ENCODE results near the gene ABHD17B.

The ABHD17B gene

GRCh38 chr9:71897577-71897976 is 13.4 kb downstream of the ABHD17B start:
- no peaks in the 10 kb centered on the region for H3K27me3 Mint-ChIP-seq
- H3K27ac Mint-ChIP-seq, result no peak overlapping the region
- peak overlapping the region; percentile 22 for H3K4me3 Mint-ChIP-seq
- peaks cover 5% of the 10 kb centered on the region for H3K36me3 Mint-ChIP-seq (ENCODE audit: low read depth)
- H3K4me1 Mint-ChIP-seq (ENCODE audit: low read depth), result peaks cover 88% of the 10 kb centered on the region
- no peaks in the 10 kb centered on the region for H3K9me3 Mint-ChIP-seq

GRCh38 chr9:71896761-71897160 is 14.2 kb downstream of the ABHD17B start:
- Mint-ChIP-seq H3K4me1 (ENCODE audit: low read depth) (peaks cover 80% of the 10 kb centered on the region), H3K27ac (peak overlapping the region; percentile 65), H3K36me3 (ENCODE audit: low read depth) (peaks cover 4% of the 10 kb centered on the region), H3K9me3 (no peaks in the 10 kb centered on the region), H3K4me3 (no peak overlapping the region), H3K27me3 (no peaks in the 10 kb centered on the region)

GRCh38 chr9:71895955-71896354 is 15.0 kb downstream of the ABHD17B start:
- Mint-ChIP-seq H3K4me3 (no peak overlapping the region), H3K27ac (no peak overlapping the region), H3K9me3 (no peaks in the 10 kb centered on the region), H3K27me3 (no peaks in the 10 kb centered on the region), H3K36me3 (ENCODE audit: low read depth) (no peaks in the 10 kb centered on the region), H3K4me1 (ENCODE audit: low read depth) (peaks cover 80% of the 10 kb centered on the region)

GRCh38 chr9:71895117-71895516 is 15.9 kb downstream of the ABHD17B start:
- H3K27ac Mint-ChIP-seq, result no peak overlapping the region
- H3K9me3 Mint-ChIP-seq, result no peaks in the 10 kb centered on the region
- H3K4me3 Mint-ChIP-seq, result no peak overlapping the region
- H3K36me3 Mint-ChIP-seq (ENCODE audit: low read depth), result no peaks in the 10 kb centered on the region
- H3K4me1 Mint-ChIP-seq (ENCODE audit: low read depth), result peaks cover 76% of the 10 kb centered on the region
- H3K27me3 Mint-ChIP-seq, result no peaks in the 10 kb centered on the region

- H3K27me3 Mint-ChIP-seq, result no peaks in the 10 kb centered on the region
- H3K9me3 Mint-ChIP-seq, result no peaks in the 10 kb centered on the region
- no peak overlapping the region for H3K4me3 Mint-ChIP-seq
- H3K36me3 Mint-ChIP-seq (ENCODE audit: low read depth), result peaks cover 11% of the 10 kb centered on the region
- H3K27ac Mint-ChIP-seq, result peak overlapping the region; percentile 10
- H3K4me1 Mint-ChIP-seq (ENCODE audit: low read depth), result peaks cover 64% of the 10 kb centered on the region
These were observed 19.3 kb downstream of the ABHD17B start for GRCh38 chr9:71891557-71892189.

- H3K27ac Mint-ChIP-seq, result no peak overlapping the region
- peaks cover 11% of the 10 kb centered on the region for H3K36me3 Mint-ChIP-seq (ENCODE audit: low read depth)
- no peak overlapping the region for H3K4me3 Mint-ChIP-seq
- no peaks in the 10 kb centered on the region for H3K27me3 Mint-ChIP-seq
- H3K9me3 Mint-ChIP-seq, result no peaks in the 10 kb centered on the region
- H3K4me1 Mint-ChIP-seq (ENCODE audit: low read depth), result peaks cover 62% of the 10 kb centered on the region
These were observed 20.8 kb downstream of the ABHD17B start for GRCh38 chr9:71890042-71890679.

GRCh38 chr9:71887362-71887761 is 23.6 kb downstream of the ABHD17B start:
- peak overlapping the region; percentile 66 for H3K27ac Mint-ChIP-seq
- peaks cover 35% of the 10 kb centered on the region for H3K36me3 Mint-ChIP-seq (ENCODE audit: low read depth)
- peaks cover 11% of the 10 kb centered on the region for H3K9me3 Mint-ChIP-seq
- no peak overlapping the region for H3K4me3 Mint-ChIP-seq
- H3K4me1 Mint-ChIP-seq (ENCODE audit: low read depth), result peaks cover 54% of the 10 kb centered on the region
- no peaks in the 10 kb centered on the region for H3K27me3 Mint-ChIP-seq

GRCh38 chr9:71886541-71886940 is 24.5 kb downstream of the ABHD17B start:
- no peak overlapping the region for H3K27ac Mint-ChIP-seq
- no peaks in the 10 kb centered on the region for H3K27me3 Mint-ChIP-seq
- H3K9me3 Mint-ChIP-seq, result peaks cover 11% of the 10 kb centered on the region
- H3K4me1 Mint-ChIP-seq (ENCODE audit: low read depth), result peaks cover 52% of the 10 kb centered on the region
- peaks cover 43% of the 10 kb centered on the region for H3K36me3 Mint-ChIP-seq (ENCODE audit: low read depth)
- no peak overlapping the region for H3K4me3 Mint-ChIP-seq

GRCh38 chr9:71886015-71886414 is 25.0 kb downstream of the ABHD17B start:
- Mint-ChIP-seq H3K27ac (no peak overlapping the region), H3K36me3 (ENCODE audit: low read depth) (peaks cover 48% of the 10 kb centered on the region), H3K4me3 (no peak overlapping the region), H3K9me3 (peaks cover 16% of the 10 kb centered on the region), H3K4me1 (ENCODE audit: low read depth) (peaks cover 48% of the 10 kb centered on the region), H3K27me3 (no peaks in the 10 kb centered on the region)

GRCh38 chr9:71885467-71885866 is 25.5 kb downstream of the ABHD17B start:
- H3K4me3 Mint-ChIP-seq, result no peak overlapping the region
- H3K4me1 Mint-ChIP-seq (ENCODE audit: low read depth), result peaks cover 48% of the 10 kb centered on the region
- H3K27me3 Mint-ChIP-seq, result no peaks in the 10 kb centered on the region
- peaks cover 52% of the 10 kb centered on the region for H3K36me3 Mint-ChIP-seq (ENCODE audit: low read depth)
- peaks cover 20% of the 10 kb centered on the region for H3K9me3 Mint-ChIP-seq
- H3K27ac Mint-ChIP-seq, result peak overlapping the region; percentile 45

GRCh38 chr9:71884005-71884404 is 27.0 kb downstream of the ABHD17B start:
- Mint-ChIP-seq H3K4me3 (no peak overlapping the region), H3K36me3 (ENCODE audit: low read depth) (peaks cover 55% of the 10 kb centered on the region), H3K4me1 (ENCODE audit: low read depth) (peaks cover 41% of the 10 kb centered on the region), H3K9me3 (peaks cover 28% of the 10 kb centered on the region), H3K27me3 (no peaks in the 10 kb centered on the region), H3K27ac (peak overlapping the region; percentile 31)

GRCh38 chr9:71879644-71880174 is 31.3 kb downstream of the ABHD17B start:
- no peaks in the 10 kb centered on the region for H3K27me3 Mint-ChIP-seq

GRCh38 chr9:71878327-71879274 is 32.4 kb downstream of the ABHD17B start:
- no peaks in the 10 kb centered on the region for H3K27me3 Mint-ChIP-seq
- peaks cover 69% of the 10 kb centered on the region for H3K36me3 Mint-ChIP-seq (ENCODE audit: low read depth)
- peaks cover 33% of the 10 kb centered on the region for H3K9me3 Mint-ChIP-seq
- peaks cover 23% of the 10 kb centered on the region for H3K4me1 Mint-ChIP-seq (ENCODE audit: low read depth)
- H3K4me3 Mint-ChIP-seq, result no peak overlapping the region
- H3K27ac Mint-ChIP-seq, result no peak overlapping the region

More at GRCh38 chr9:71879644-71880174, 31.3 kb downstream of the ABHD17B start:
- Mint-ChIP-seq H3K36me3 (ENCODE audit: low read depth) (peaks cover 73% of the 10 kb centered on the region), H3K9me3 (peaks cover 41% of the 10 kb centered on the region), H3K4me3 (no peak overlapping the region), H3K27ac (no peak overlapping the region), H3K4me1 (ENCODE audit: low read depth) (peaks cover 24% of the 10 kb centered on the region)

- Mint-ChIP-seq H3K27me3 (no peaks in the 10 kb centered on the region), H3K27ac (no peak overlapping the region), H3K4me1 (ENCODE audit: low read depth) (peaks cover 27% of the 10 kb centered on the region)
These were observed 34.2 kb downstream of the ABHD17B start for GRCh38 chr9:71876829-71877228.

GRCh38 chr9:71876106-71876505 is 34.9 kb downstream of the ABHD17B start:
- Mint-ChIP-seq H3K9me3 (peaks cover 25% of the 10 kb centered on the region), H3K36me3 (ENCODE audit: low read depth) (peaks cover 60% of the 10 kb centered on the region), H3K4me1 (ENCODE audit: low read depth) (peaks cover 27% of the 10 kb centered on the region), H3K4me3 (no peak overlapping the region), H3K27me3 (no peaks in the 10 kb centered on the region), H3K27ac (no peak overlapping the region)

More at GRCh38 chr9:71876829-71877228, 34.2 kb downstream of the ABHD17B start:
- Mint-ChIP-seq H3K4me3 (no peak overlapping the region), H3K9me3 (peaks cover 30% of the 10 kb centered on the region), H3K36me3 (ENCODE audit: low read depth) (peaks cover 60% of the 10 kb centered on the region)

Measured in stimulated activated naive CD8-positive, alpha-beta T cell treated with anti-CD3 and anti-CD28 coated beads, Interleukin-15, Interleukin-2, amounts not matched to agents 100 ng/mL and 50 ng/mL, for 24 hours (primary cell).